ENCODE results near the gene TANGO2.

Gene TANGO2

GRCh38 chr22:20083157-20083890, 62.4 kb downstream of the TANGO2 start:
- no peak for DNase-seq (ENCODE audit: extremely low read depth in 1 of 2, low read depth in 1 of 2)

GRCh38 chr22:20083891-20084546, 63.1 kb downstream of the TANGO2 start:
- DNase-seq (ENCODE audit: extremely low read depth in 1 of 2, low read depth in 1 of 2) = no peak

- no peak for DNase-seq (ENCODE audit: extremely low read depth in 1 of 2, low read depth in 1 of 2)
Observed at GRCh38 chr22:20084547-20085413, 63.9 kb downstream of the TANGO2 start.

- DNase-seq (ENCODE audit: extremely low read depth in 1 of 2, low read depth in 1 of 2) = no peak
Observed at GRCh38 chr22:20085651-20086050, 64.7 kb downstream of the TANGO2 start.

GRCh38 chr22:20086101-20086599, 65.2 kb downstream of the TANGO2 start:
- DNase-seq (ENCODE audit: extremely low read depth in 1 of 2, low read depth in 1 of 2) = no peak

- no peak for DNase-seq (ENCODE audit: extremely low read depth in 1 of 2, low read depth in 1 of 2)
Observed at GRCh38 chr22:20086763-20087162, 65.9 kb downstream of the TANGO2 start.

GRCh38 chr22:20087319-20088262, 66.7 kb downstream of the TANGO2 start:
- DNase-seq (ENCODE audit: extremely low read depth in 1 of 2, low read depth in 1 of 2) = no peak

GRCh38 chr22:20088263-20088648, 67.3 kb downstream of the TANGO2 start:
- DNase-seq (ENCODE audit: extremely low read depth in 1 of 2, low read depth in 1 of 2) = no peak

GRCh38 chr22:20089226-20089976, 68.5 kb downstream of the TANGO2 start:
- no peak for DNase-seq (ENCODE audit: extremely low read depth in 1 of 2, low read depth in 1 of 2)

GRCh38 chr22:20089977-20090729, 69.2 kb downstream of the TANGO2 start:
- no peak for DNase-seq (ENCODE audit: extremely low read depth in 1 of 2, low read depth in 1 of 2)

GRCh38 chr22:20090730-20091240, 69.9 kb downstream of the TANGO2 start:
- DNase-seq (ENCODE audit: extremely low read depth in 1 of 2, low read depth in 1 of 2) = no peak

GRCh38 chr22:20091690-20092476, 71.0 kb downstream of the TANGO2 start:
- DNase-seq (ENCODE audit: extremely low read depth in 1 of 2, low read depth in 1 of 2) = no peak

GRCh38 chr22:20092477-20092854, 71.6 kb downstream of the TANGO2 start:
- no peak for DNase-seq (ENCODE audit: extremely low read depth in 1 of 2, low read depth in 1 of 2)

- no peak for DNase-seq (ENCODE audit: extremely low read depth in 1 of 2, low read depth in 1 of 2)
Observed at GRCh38 chr22:20093418-20094196, 72.7 kb downstream of the TANGO2 start.

- DNase-seq (ENCODE audit: extremely low read depth in 1 of 2, low read depth in 1 of 2) = no peak
Observed at GRCh38 chr22:20094197-20094807, 73.4 kb downstream of the TANGO2 start.

GRCh38 chr22:20095521-20095920, 74.6 kb downstream of the TANGO2 start:
- no peak for DNase-seq (ENCODE audit: extremely low read depth in 1 of 2, low read depth in 1 of 2)
